ENCODE measurements around the gene ABCC12. TPM values are rescaled to one million over a fixed set of nuclear protein-coding genes. Genes with fewer than 3 reads are reported as not detected.
A peak's percentile ranks its signal among the peaks of the same experiment; 100 is the strongest.
"Not testable (repeated sequence)": the region's sequence is repeated elsewhere in the genome, so short reads cannot be mapped to it uniquely, and the experiment has no call there.

ABCC12 gene
- not detected for total RNA-seq

GRCh38 chr16:48155926-48156789 lies at the start of gene ABCC12:
TSS of gene ABCC12 (minus strand) at chr16:48155993. CDS start at chr16:48146424, 9,569 bp downstream.
- Mint-ChIP-seq H3K27me3 (peaks cover 12% of the 10 kb centered on the region), H3K4me3 (no peak within 1 kb of the TSS), H3K9me3 (no peaks in the 10 kb centered on the region), H3K36me3 (no peaks in the 10 kb centered on the region), H3K4me1 (peaks cover 11% of the 10 kb centered on the region), H3K27ac (no peak within 1 kb of the TSS)
- DNase-seq (no peak), ATAC-seq (ENCODE audit: low read depth) (no peak)
- POLR2A ChIA-PET = no interaction called here

GRCh38 chr16:48204825-48205151 lies 49.0 kb upstream of the ABCC12 start:
- Mint-ChIP-seq H3K4me3 (no peak overlapping the region), H3K9me3 (no peaks in the 10 kb centered on the region), H3K27me3 (peaks cover 17% of the 10 kb centered on the region), H3K4me1 (peaks cover 1% of the 10 kb centered on the region), H3K27ac (no peak overlapping the region), H3K36me3 (no peaks in the 10 kb centered on the region)
- ATAC-seq (ENCODE audit: low read depth) (no peak), DNase-seq (no peak)
- POLR2A ChIA-PET = no interaction called here

- no peaks in the 10 kb centered on the region for H3K36me3 Mint-ChIP-seq
- peaks cover 17% of the 10 kb centered on the region for H3K27me3 Mint-ChIP-seq
- POLR2A ChIA-PET = interaction anchor here (0.6 kb wide), 1 partner anchor 1443 kb away, joined by 5 read pairs; no protein-coding TSS in a partner anchor
- no peaks in the 10 kb centered on the region for H3K9me3 Mint-ChIP-seq
- ATAC-seq (ENCODE audit: low read depth) (no peak), DNase-seq (no peak)
- no peak overlapping the region for H3K4me3 Mint-ChIP-seq
- H3K4me1 Mint-ChIP-seq = peaks cover 1% of the 10 kb centered on the region
- no peak overlapping the region for H3K27ac Mint-ChIP-seq
Observed at GRCh38 chr16:48203974-48204824, 48.4 kb upstream of the ABCC12 start.

GRCh38 chr16:48201515-48202201 lies 45.9 kb upstream of the ABCC12 start:
- H3K27me3 Mint-ChIP-seq = peaks cover 10% of the 10 kb centered on the region
- ATAC-seq (ENCODE audit: low read depth) = no peak
- H3K4me1 Mint-ChIP-seq = no peaks in the 10 kb centered on the region
- POLR2A ChIA-PET = no interaction called here
- no peak overlapping the region for H3K4me3 Mint-ChIP-seq
- H3K9me3 Mint-ChIP-seq = no peaks in the 10 kb centered on the region
- no peaks in the 10 kb centered on the region for H3K36me3 Mint-ChIP-seq
- no peak overlapping the region for H3K27ac Mint-ChIP-seq
- no peak for DNase-seq

- H3K36me3 Mint-ChIP-seq = no peaks in the 10 kb centered on the region
- POLR2A ChIA-PET = no interaction called here
- no peak overlapping the region for H3K4me3 Mint-ChIP-seq
- H3K27ac Mint-ChIP-seq = no peak overlapping the region
- H3K4me1 Mint-ChIP-seq = no peaks in the 10 kb centered on the region
- no peak for DNase-seq
- H3K9me3 Mint-ChIP-seq = peaks cover 1% of the 10 kb centered on the region
- no peak for ATAC-seq (ENCODE audit: low read depth)
- H3K27me3 Mint-ChIP-seq = peaks cover 7% of the 10 kb centered on the region
Observed at GRCh38 chr16:48197294-48197693, 41.5 kb upstream of the ABCC12 start.

- Mint-ChIP-seq H3K4me1 (peaks cover 1% of the 10 kb centered on the region), H3K36me3 (no peaks in the 10 kb centered on the region), H3K27ac (no peak overlapping the region), H3K9me3 (peaks cover 1% of the 10 kb centered on the region), H3K4me3 (no peak overlapping the region), H3K27me3 (peaks cover 2% of the 10 kb centered on the region)
- POLR2A ChIA-PET = no interaction called here
- no peak for DNase-seq
- ATAC-seq (ENCODE audit: low read depth) = no peak
Observed at GRCh38 chr16:48194828-48195556, 39.2 kb upstream of the ABCC12 start.

GRCh38 chr16:48193846-48194245 lies 38.1 kb upstream of the ABCC12 start:
- POLR2A ChIA-PET = no interaction called here
- Mint-ChIP-seq H3K36me3 (no peaks in the 10 kb centered on the region), H3K4me1 (peaks cover 8% of the 10 kb centered on the region), H3K27ac (no peak overlapping the region), H3K27me3 (peaks cover 2% of the 10 kb centered on the region), H3K9me3 (peaks cover 1% of the 10 kb centered on the region), H3K4me3 (no peak overlapping the region)
- ATAC-seq (ENCODE audit: low read depth) (no peak), DNase-seq (no peak)

- H3K4me3 Mint-ChIP-seq = peak overlapping the region; percentile 4
- no peak overlapping the region for H3K27ac Mint-ChIP-seq
- H3K36me3 Mint-ChIP-seq = no peaks in the 10 kb centered on the region
- peaks cover 9% of the 10 kb centered on the region for H3K27me3 Mint-ChIP-seq
- peaks cover 17% of the 10 kb centered on the region for H3K4me1 Mint-ChIP-seq
- H3K9me3 Mint-ChIP-seq = no peaks in the 10 kb centered on the region
- ATAC-seq (ENCODE audit: low read depth) = no peak
- POLR2A ChIA-PET = no interaction called here
- DNase-seq = no peak
Observed at GRCh38 chr16:48188449-48189102, 32.8 kb upstream of the ABCC12 start.

- POLR2A ChIA-PET = no interaction called here
- H3K27me3 Mint-ChIP-seq = peaks cover 9% of the 10 kb centered on the region
- no peak overlapping the region for H3K27ac Mint-ChIP-seq
Observed at GRCh38 chr16:48187779-48188178, 32.0 kb upstream of the ABCC12 start.

GRCh38 chr16:48184681-48185080 lies 28.9 kb upstream of the ABCC12 start:
- Mint-ChIP-seq H3K4me1 (peaks cover 15% of the 10 kb centered on the region), H3K9me3 (no peaks in the 10 kb centered on the region), H3K4me3 (no peak overlapping the region), H3K27me3 (peaks cover 7% of the 10 kb centered on the region), H3K27ac (no peak overlapping the region), H3K36me3 (no peaks in the 10 kb centered on the region)
- no peak for ATAC-seq (ENCODE audit: low read depth)
- no peak for DNase-seq
- POLR2A ChIA-PET = no interaction called here

More at GRCh38 chr16:48187779-48188178, 32.0 kb upstream of the ABCC12 start:
- no peaks in the 10 kb centered on the region for H3K9me3 Mint-ChIP-seq
- H3K4me1 Mint-ChIP-seq = peaks cover 17% of the 10 kb centered on the region
- DNase-seq (no peak), ATAC-seq (ENCODE audit: low read depth) (no peak)
- H3K4me3 Mint-ChIP-seq = no peak overlapping the region
- H3K36me3 Mint-ChIP-seq = no peaks in the 10 kb centered on the region

GRCh38 chr16:48182979-48183537 lies 27.3 kb upstream of the ABCC12 start:
- no peak overlapping the region for H3K27ac Mint-ChIP-seq
- DNase-seq (no peak), ATAC-seq (ENCODE audit: low read depth) (no peak)
- H3K36me3 Mint-ChIP-seq = no peaks in the 10 kb centered on the region
- H3K9me3 Mint-ChIP-seq = no peaks in the 10 kb centered on the region
- peaks cover 2% of the 10 kb centered on the region for H3K4me1 Mint-ChIP-seq
- peaks cover 5% of the 10 kb centered on the region for H3K27me3 Mint-ChIP-seq
- no peak overlapping the region for H3K4me3 Mint-ChIP-seq
- POLR2A ChIA-PET = no interaction called here

- H3K4me1 Mint-ChIP-seq, H3K27me3 Mint-ChIP-seq: not testable (repeated sequence)
Observed at GRCh38 chr16:48181746-48182520, 26.1 kb upstream of the ABCC12 start.

More at GRCh38 chr16:48181746-48182520, 26.1 kb upstream of the ABCC12 start:
- POLR2A ChIA-PET; H3K4me3 Mint-ChIP-seq; H3K9me3 Mint-ChIP-seq; ATAC-seq (ENCODE audit: low read depth); DNase-seq; H3K27ac Mint-ChIP-seq; H3K36me3 Mint-ChIP-seq: not testable (repeated sequence)

Measured in activated naive CD8-positive, alpha-beta T cell treated with anti-CD3 and anti-CD28 coated beads, Interleukin-2, amount 10 ng/mL, durations not matched to agents 7 days and 5 days (primary cell).